ENCODE data around the gene DNM3.
A peak's percentile ranks its signal among the peaks of the same experiment; 100 is the strongest.

GRCh38 chr1:172449585-172450523 is 608.6 kb downstream of the DNM3 start:
- TF ChIP-seq CTCF (IDR thresholded peaks at IDR 0.05): peak; percentile 46 to 73 (median 59)
- no peak for TF ChIP-seq EP300 (IDR thresholded peaks at IDR 0.05)
